Measurements from ENCODE around the gene TFEB. TPM values are rescaled to one million over a fixed set of nuclear protein-coding genes. Genes with fewer than 3 reads are reported as not detected.

TFEB gene
- polyA plus RNA-seq, 4 donors, result 11.5 to 153 (median 27.1) TPM

- FAIRE-seq, result no peak
- DNase-seq, result no peak
- WGBS, 3 donors, result 55 to 82% (median 65%) methylated on average over 5 of the region's 5 CpGs
Measured at GRCh38 chr6:41653691-41654090, 81.7 kb downstream of the TFEB start.

GRCh38 chr6:41652866-41653652 lies 82.3 kb downstream of the TFEB start:
- 55 to 73% (median 61%) methylated on average over 28 to 32 of the region's 32 CpGs for WGBS, 3 donors
- H3K4me3 ChIP-seq (ENCODE audit: low read depth in 1 of 3, low read length in 3 of 3), result no peak overlapping the region
- DNase-seq, result no peak
- no peak for FAIRE-seq
- H3K4me1 ChIP-seq (ENCODE audit: control insufficient read depth in 3 of 3, insufficient read depth in 2 of 3, low read depth in 1 of 3, low read length in 2 of 3), result peaks cover 0 to 10% (median 0%) of the 10 kb centered on the region in 3 donors
- H3K9me3 ChIP-seq (ENCODE audit: control insufficient read depth in 2 of 2, insufficient read depth in 1 of 2, low read depth in 1 of 2, low read length in 1 of 2), result no peaks in the 10 kb centered on the region
- H3K27ac ChIP-seq (ENCODE audit: low read depth in 1 of 3, low read length in 2 of 3), result no peak overlapping the region
- H3K36me3 ChIP-seq (ENCODE audit: control insufficient read depth in 3 of 3, insufficient read depth in 2 of 3, low read depth in 1 of 3, low read length in 3 of 3), result peaks cover 0 to 33% (median 0%) of the 10 kb centered on the region in 3 donors
- H3K27me3 ChIP-seq (ENCODE audit: control insufficient read depth in 3 of 3, insufficient read depth in 3 of 3, low read length in 3 of 3), result peaks cover 0 to 17% (median 0%) of the 10 kb centered on the region in 3 donors

More at GRCh38 chr6:41653691-41654090, 81.7 kb downstream of the TFEB start:
- Histone ChIP-seq H3K9me3 (ENCODE audit: control insufficient read depth in 2 of 2, insufficient read depth in 1 of 2, low read depth in 1 of 2, low read length in 1 of 2) (no peaks in the 10 kb centered on the region), H3K4me1 (ENCODE audit: control insufficient read depth in 3 of 3, insufficient read depth in 2 of 3, low read depth in 1 of 3, low read length in 2 of 3) (peaks cover 0 to 10% (median 0%) of the 10 kb centered on the region in 3 donors), H3K27me3 (ENCODE audit: control insufficient read depth in 3 of 3, insufficient read depth in 3 of 3, low read length in 3 of 3) (peaks cover 0 to 19% (median 0%) of the 10 kb centered on the region in 3 donors), H3K27ac (ENCODE audit: low read depth in 1 of 3, low read length in 2 of 3) (no peak overlapping the region), H3K36me3 (ENCODE audit: control insufficient read depth in 3 of 3, insufficient read depth in 2 of 3, low read depth in 1 of 3, low read length in 3 of 3) (peaks cover 0 to 27% (median 0%) of the 10 kb centered on the region in 3 donors), H3K4me3 (ENCODE audit: low read depth in 1 of 3, low read length in 3 of 3) (no peak overlapping the region)

- Histone ChIP-seq H3K27ac (ENCODE audit: low read depth in 1 of 3, low read length in 2 of 3) (no peak overlapping the region), H3K27me3 (ENCODE audit: control insufficient read depth in 3 of 3, insufficient read depth in 3 of 3, low read length in 3 of 3) (peaks cover 0 to 11% (median 0%) of the 10 kb centered on the region in 3 donors), H3K9me3 (ENCODE audit: control insufficient read depth in 2 of 2, insufficient read depth in 1 of 2, low read depth in 1 of 2, low read length in 1 of 2) (no peaks in the 10 kb centered on the region), H3K4me1 (ENCODE audit: control insufficient read depth in 3 of 3, insufficient read depth in 2 of 3, low read depth in 1 of 3, low read length in 2 of 3) (peaks cover 0 to 10% (median 0%) of the 10 kb centered on the region in 3 donors), H3K36me3 (ENCODE audit: control insufficient read depth in 3 of 3, insufficient read depth in 2 of 3, low read depth in 1 of 3, low read length in 3 of 3) (peaks cover 0 to 33% (median 0%) of the 10 kb centered on the region in 3 donors), H3K4me3 (ENCODE audit: low read depth in 1 of 3, low read length in 3 of 3) (no peak overlapping the region)
- DNase-seq (no peak), FAIRE-seq (no peak)
- 74 to 88% (median 79%) methylated on average over 14 of the region's 14 CpGs for WGBS, 3 donors
Measured at GRCh38 chr6:41651962-41652657, 83.3 kb downstream of the TFEB start.

- no peak for DNase-seq
- peaks cover 0 to 34% (median 0%) of the 10 kb centered on the region in 3 donors for H3K36me3 ChIP-seq (ENCODE audit: control insufficient read depth in 3 of 3, insufficient read depth in 2 of 3, low read depth in 1 of 3, low read length in 3 of 3)
- no peak overlapping the region for H3K4me3 ChIP-seq (ENCODE audit: low read depth in 1 of 3, low read length in 3 of 3)
- WGBS, 3 donors, result 53 to 75% (median 54%) methylated on average over 11 of the region's 11 CpGs
- H3K27ac ChIP-seq (ENCODE audit: low read depth in 1 of 3, low read length in 2 of 3), result no peak overlapping the region
- peaks cover 0 to 7% (median 0%) of the 10 kb centered on the region in 3 donors for H3K4me1 ChIP-seq (ENCODE audit: control insufficient read depth in 3 of 3, insufficient read depth in 2 of 3, low read depth in 1 of 3, low read length in 2 of 3)
- no peaks in the 10 kb centered on the region for H3K9me3 ChIP-seq (ENCODE audit: control insufficient read depth in 2 of 2, insufficient read depth in 1 of 2, low read depth in 1 of 2, low read length in 1 of 2)
- FAIRE-seq, result no peak
- peaks cover 0 to 11% (median 0%) of the 10 kb centered on the region in 3 donors for H3K27me3 ChIP-seq (ENCODE audit: control insufficient read depth in 3 of 3, insufficient read depth in 3 of 3, low read length in 3 of 3)
Measured at GRCh38 chr6:41651246-41651961, 84.0 kb downstream of the TFEB start.

- Histone ChIP-seq H3K27ac (ENCODE audit: low read depth in 1 of 3, low read length in 2 of 3) (no peak overlapping the region), H3K4me1 (ENCODE audit: control insufficient read depth in 3 of 3, insufficient read depth in 2 of 3, low read depth in 1 of 3, low read length in 2 of 3) (no peaks in the 10 kb centered on the region), H3K9me3 (ENCODE audit: control insufficient read depth in 2 of 2, insufficient read depth in 1 of 2, low read depth in 1 of 2, low read length in 1 of 2) (no peaks in the 10 kb centered on the region), H3K36me3 (ENCODE audit: control insufficient read depth in 3 of 3, insufficient read depth in 2 of 3, low read depth in 1 of 3, low read length in 3 of 3) (peaks cover 0 to 37% (median 0%) of the 10 kb centered on the region in 3 donors), H3K4me3 (ENCODE audit: low read depth in 1 of 3, low read length in 3 of 3) (no peak overlapping the region), H3K27me3 (ENCODE audit: control insufficient read depth in 3 of 3, insufficient read depth in 3 of 3, low read length in 3 of 3) (peaks cover 0 to 18% (median 0%) of the 10 kb centered on the region in 3 donors)
- no peak for FAIRE-seq
- WGBS, 3 donors, result 69 to 87% (median 84%) methylated on average over 2 of the region's 2 CpGs
- no peak for DNase-seq
Measured at GRCh38 chr6:41650120-41650519, 85.3 kb downstream of the TFEB start.

GRCh38 chr6:41649596-41649995 lies 85.8 kb downstream of the TFEB start:
- 34 to 73% (median 54%) methylated on average over 10 of the region's 10 CpGs for whole genome bisulfite sequencing, 3 donors
- Histone ChIP-seq H3K36me3 (ENCODE audit: control insufficient read depth in 3 of 3, insufficient read depth in 2 of 3, low read depth in 1 of 3, low read length in 3 of 3) (peaks cover 0 to 37% (median 0%) of the 10 kb centered on the region in 3 donors), H3K27ac (ENCODE audit: low read depth in 1 of 3, low read length in 2 of 3) (no peak overlapping the region), H3K9me3 (ENCODE audit: control insufficient read depth in 2 of 2, insufficient read depth in 1 of 2, low read depth in 1 of 2, low read length in 1 of 2) (no peaks in the 10 kb centered on the region), H3K4me1 (ENCODE audit: control insufficient read depth in 3 of 3, insufficient read depth in 2 of 3, low read depth in 1 of 3, low read length in 2 of 3) (no peaks in the 10 kb centered on the region), H3K27me3 (ENCODE audit: control insufficient read depth in 3 of 3, insufficient read depth in 3 of 3, low read length in 3 of 3) (peaks cover 0 to 18% (median 0%) of the 10 kb centered on the region in 3 donors), H3K4me3 (ENCODE audit: low read depth in 1 of 3, low read length in 3 of 3) (no peak overlapping the region)
- DNase-seq, result no peak
- no peak for FAIRE-seq

GRCh38 chr6:41648921-41649320 lies 86.5 kb downstream of the TFEB start:
- Histone ChIP-seq H3K27ac (ENCODE audit: low read depth in 1 of 3, low read length in 2 of 3) (no peak overlapping the region), H3K4me1 (ENCODE audit: control insufficient read depth in 3 of 3, insufficient read depth in 2 of 3, low read depth in 1 of 3, low read length in 2 of 3) (no peaks in the 10 kb centered on the region), H3K4me3 (ENCODE audit: low read depth in 1 of 3, low read length in 3 of 3) (no peak overlapping the region), H3K36me3 (ENCODE audit: control insufficient read depth in 3 of 3, insufficient read depth in 2 of 3, low read depth in 1 of 3, low read length in 3 of 3) (peaks cover 0 to 35% (median 0%) of the 10 kb centered on the region in 3 donors), H3K27me3 (ENCODE audit: control insufficient read depth in 3 of 3, insufficient read depth in 3 of 3, low read length in 3 of 3) (peaks cover 0 to 21% (median 0%) of the 10 kb centered on the region in 3 donors), H3K9me3 (ENCODE audit: control insufficient read depth in 2 of 2, insufficient read depth in 1 of 2, low read depth in 1 of 2, low read length in 1 of 2) (no peaks in the 10 kb centered on the region)
- no peak for FAIRE-seq
- 32 to 65% (median 49%) methylated on average over 4 to 5 of the region's 5 CpGs for WGBS, 3 donors
- DNase-seq, result no peak

GRCh38 chr6:41648070-41648585 lies 87.3 kb downstream of the TFEB start:
- Histone ChIP-seq H3K27me3 (ENCODE audit: control insufficient read depth in 3 of 3, insufficient read depth in 3 of 3, low read length in 3 of 3) (peaks cover 0 to 22% (median 0%) of the 10 kb centered on the region in 3 donors), H3K36me3 (ENCODE audit: control insufficient read depth in 3 of 3, insufficient read depth in 2 of 3, low read depth in 1 of 3, low read length in 3 of 3) (peaks cover 0 to 30% (median 0%) of the 10 kb centered on the region in 3 donors), H3K9me3 (ENCODE audit: control insufficient read depth in 2 of 2, insufficient read depth in 1 of 2, low read depth in 1 of 2, low read length in 1 of 2) (no peaks in the 10 kb centered on the region), H3K4me3 (ENCODE audit: low read depth in 1 of 3, low read length in 3 of 3) (no peak overlapping the region), H3K27ac (ENCODE audit: low read depth in 1 of 3, low read length in 2 of 3) (no peak overlapping the region), H3K4me1 (ENCODE audit: control insufficient read depth in 3 of 3, insufficient read depth in 2 of 3, low read depth in 1 of 3, low read length in 2 of 3) (no peaks in the 10 kb centered on the region)
- FAIRE-seq (no peak), DNase-seq (no peak)
- WGBS, 3 donors, result 67 to 77% (median 69%) methylated on average over 7 of the region's 7 CpGs
